Ishikawa (cell line): Measurements from ENCODE around the gene ZFAND3.

Source experiments
- CEBPB ChIP-seq: IDR thresholded peaks from 2 replicates; pipeline ENCODE4 v1.6.1; 2012
- EGR1 ChIP-seq: IDR thresholded peaks from 2 replicates; pipeline ENCODE4 v1.6.1; 2012
- EP300 ChIP-seq: IDR thresholded peaks from 2 replicates; pipeline ENCODE4 v1.6.1; 2012; ENCODE audit warnings: borderline replicate concordance
- FOXM1 ChIP-seq: IDR thresholded peaks from 2 replicates; pipeline ENCODE4 v1.6.1; 2012; ENCODE audit warnings: low read depth, borderline replicate concordance
- MAX ChIP-seq: IDR thresholded peaks from 2 replicates; pipeline ENCODE4 v1.6.1; 2012
- NFIC ChIP-seq: IDR thresholded peaks from 2 replicates; pipeline ENCODE4 v1.6.1; 2012
- RAD21 ChIP-seq: IDR thresholded peaks from 2 replicates; pipeline ENCODE4 v1.6.1; 2012; ENCODE audit warnings: low read depth
- TAF1 ChIP-seq: IDR thresholded peaks from 2 replicates; pipeline ENCODE4 v1.6.1; 2012; ENCODE audit warnings: low read depth, mild to moderate bottlenecking
- TEAD4 ChIP-seq: IDR thresholded peaks from 2 replicates; pipeline ENCODE4 v1.6.1; 2012
- YY1 ChIP-seq: IDR thresholded peaks from 2 replicates; pipeline ENCODE4 v1.6.1; 2012; ENCODE audit warnings: low read depth

- TF ChIP-seq YY1 = no peak
- TF ChIP-seq MAX = no peak
- TF ChIP-seq FOXM1 = no peak
- no peak for TF ChIP-seq TAF1
- TF ChIP-seq TEAD4 = no peak
- TF ChIP-seq CEBPB = no peak
- no peak for TF ChIP-seq RAD21
- no peak for TF ChIP-seq EGR1
- TF ChIP-seq NFIC = no peak
- TF ChIP-seq EP300 = no peak
Observed at GRCh38 chr6:38194589-38194988, 375.1 kb downstream of the ZFAND3 start.
